Activated CD8-positive, alpha-beta memory T cell treated with anti-CD3 and anti-CD28 coated beads for 48 hours (primary cell): Measurements from ENCODE around the gene LEFTY2.
A peak's percentile ranks its signal among the peaks of the same experiment; 100 is the strongest.
"Not testable (repeated sequence)": the region's sequence is repeated elsewhere in the genome, so short reads cannot be mapped to it uniquely, and the experiment has no call there.

ENCODE experiments used
- DNase-seq, 3 experiments: peaks; one replicate each; pipeline ENCODE4 v3.0.0-alpha.2; 2020; ENCODE audit warnings: low read depth in 2 of 3, low spot score in 2 of 3

Gene LEFTY2

DNA sequence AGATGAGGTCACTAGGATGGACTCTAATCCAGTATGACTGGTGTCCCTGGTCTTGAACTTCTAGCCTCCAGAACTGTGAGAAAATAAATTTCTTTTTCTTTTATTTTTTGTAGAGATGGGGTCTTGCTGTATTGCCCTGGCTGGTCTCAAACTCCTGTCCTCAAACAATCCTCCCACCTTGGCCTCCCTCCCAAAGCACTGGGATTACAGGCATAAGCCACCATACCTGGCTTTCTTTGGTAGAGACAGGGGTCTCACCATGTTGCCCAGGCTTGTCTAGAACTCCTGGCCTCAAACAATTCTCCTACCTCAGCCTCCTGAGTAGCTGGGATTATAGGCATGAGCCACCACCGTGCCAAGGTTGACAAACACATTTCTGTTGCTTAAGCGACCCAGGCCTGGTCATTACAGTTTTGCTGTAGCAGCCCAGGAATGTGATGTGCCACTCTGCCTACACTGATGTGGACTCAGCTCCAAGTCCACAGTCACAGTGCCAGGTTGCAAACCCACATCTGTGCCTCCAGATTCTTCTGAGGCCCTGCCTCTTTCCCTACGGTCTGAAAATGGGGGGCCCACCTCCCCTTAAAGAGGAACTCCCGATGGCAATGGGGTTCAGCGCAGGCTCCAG, 32.9 kb downstream of the LEFTY2 start:
- DNase-seq, result no peak

DNA sequence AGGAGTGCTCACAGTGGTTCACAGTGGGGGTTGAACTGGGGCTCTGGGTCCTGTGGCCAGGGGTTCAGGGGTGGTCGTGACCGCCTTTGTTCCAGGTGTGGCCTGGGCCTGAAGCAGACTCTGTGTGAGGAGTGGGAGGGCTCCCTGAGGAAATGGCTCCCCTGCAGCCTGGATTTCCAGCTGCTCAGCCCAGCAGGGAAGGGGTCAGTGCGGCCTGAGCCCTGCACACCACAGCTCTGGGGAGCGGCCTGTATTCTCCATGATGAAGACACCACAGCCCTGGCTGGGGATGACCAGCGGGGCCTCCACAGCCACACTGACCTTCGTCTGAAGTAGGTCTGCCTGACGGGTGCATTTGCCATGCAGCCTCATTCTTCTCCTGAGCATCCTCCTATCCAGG, 33.7 kb downstream of the LEFTY2 start:
- no peak for DNase-seq

DNA sequence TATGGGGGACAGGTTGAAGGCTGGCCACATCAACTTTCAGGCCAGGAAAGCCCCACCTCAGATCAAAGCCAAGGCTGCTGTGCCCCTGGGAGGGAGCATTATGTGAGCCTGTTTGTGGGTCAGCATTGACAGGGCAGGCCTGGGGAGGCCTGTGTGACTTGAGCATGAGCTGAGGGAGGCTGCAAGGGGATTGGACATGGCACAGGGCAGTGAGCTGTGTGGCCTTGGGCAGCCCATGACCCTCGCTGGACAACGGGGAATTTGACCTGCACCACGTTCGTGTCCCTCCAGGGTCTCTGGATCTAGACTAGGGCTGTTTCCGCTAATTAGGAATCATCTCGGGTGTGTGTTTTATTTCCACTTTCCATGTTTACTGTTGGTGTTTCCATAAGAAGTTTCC, 34.6 kb downstream of the LEFTY2 start:
- no peak for DNase-seq

DNA sequence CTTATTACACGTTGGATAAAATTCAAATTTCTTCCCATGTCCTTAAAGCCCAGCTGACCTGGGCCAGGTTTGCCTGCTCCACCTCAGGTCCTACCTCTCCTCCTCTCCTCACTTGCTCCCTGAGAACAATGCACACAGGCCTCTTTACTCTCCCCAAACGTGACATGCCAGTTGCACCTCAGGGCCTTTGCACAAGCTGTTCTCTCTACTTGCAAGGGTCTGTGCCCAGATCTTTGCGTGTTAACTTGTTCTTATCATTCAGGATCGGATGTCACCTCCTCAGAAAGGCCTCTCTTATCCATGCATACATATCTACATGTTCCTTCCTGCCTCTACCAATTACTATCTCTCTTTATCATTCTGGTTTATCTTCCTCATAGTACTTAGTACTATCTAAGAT, 37.4 kb downstream of the LEFTY2 start:
- no peak for DNase-seq

DNA sequence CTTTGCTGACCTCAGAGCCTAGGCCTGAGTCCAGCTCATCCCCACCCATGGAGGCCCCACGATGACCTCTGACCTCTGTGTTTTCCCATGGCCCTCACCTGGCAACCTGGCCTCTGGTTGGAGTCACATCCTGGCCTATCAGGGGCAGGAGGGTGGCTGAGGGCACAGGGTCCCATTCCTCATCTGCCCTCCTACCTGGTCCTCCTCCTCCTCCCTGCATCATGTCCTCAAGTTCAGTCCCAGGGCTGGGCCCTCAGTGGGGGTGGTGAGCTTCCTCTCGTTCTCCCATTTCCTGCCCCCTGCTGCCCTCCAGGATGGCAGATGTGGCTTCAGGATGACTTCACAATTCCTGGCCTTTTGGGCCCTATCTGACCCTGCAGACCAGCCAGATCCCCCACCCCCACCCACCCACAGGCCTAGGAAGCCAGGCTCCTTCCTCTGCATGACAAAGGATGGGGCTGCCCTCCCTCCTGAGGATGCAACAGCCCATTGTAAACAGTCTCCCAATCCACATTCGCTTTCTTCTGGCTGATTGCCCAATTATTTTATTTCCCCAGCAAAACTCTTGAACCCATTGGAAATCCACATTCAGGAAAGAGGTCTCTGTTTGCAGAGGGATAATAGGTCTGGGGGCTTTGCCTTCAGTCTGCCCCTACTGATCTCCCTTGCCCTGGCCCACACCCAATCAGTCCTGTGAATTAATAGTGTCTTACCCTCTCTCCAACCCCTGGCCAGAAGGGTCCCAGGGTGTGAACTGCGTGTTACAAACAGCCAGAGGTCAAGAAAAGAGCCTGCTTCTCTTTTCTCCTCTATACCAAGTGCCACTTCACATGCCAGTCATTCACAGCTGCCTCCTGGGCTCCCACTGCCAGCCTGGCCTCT, 41.7 kb downstream of the LEFTY2 start:
- DNase-seq, result no peak

DNA sequence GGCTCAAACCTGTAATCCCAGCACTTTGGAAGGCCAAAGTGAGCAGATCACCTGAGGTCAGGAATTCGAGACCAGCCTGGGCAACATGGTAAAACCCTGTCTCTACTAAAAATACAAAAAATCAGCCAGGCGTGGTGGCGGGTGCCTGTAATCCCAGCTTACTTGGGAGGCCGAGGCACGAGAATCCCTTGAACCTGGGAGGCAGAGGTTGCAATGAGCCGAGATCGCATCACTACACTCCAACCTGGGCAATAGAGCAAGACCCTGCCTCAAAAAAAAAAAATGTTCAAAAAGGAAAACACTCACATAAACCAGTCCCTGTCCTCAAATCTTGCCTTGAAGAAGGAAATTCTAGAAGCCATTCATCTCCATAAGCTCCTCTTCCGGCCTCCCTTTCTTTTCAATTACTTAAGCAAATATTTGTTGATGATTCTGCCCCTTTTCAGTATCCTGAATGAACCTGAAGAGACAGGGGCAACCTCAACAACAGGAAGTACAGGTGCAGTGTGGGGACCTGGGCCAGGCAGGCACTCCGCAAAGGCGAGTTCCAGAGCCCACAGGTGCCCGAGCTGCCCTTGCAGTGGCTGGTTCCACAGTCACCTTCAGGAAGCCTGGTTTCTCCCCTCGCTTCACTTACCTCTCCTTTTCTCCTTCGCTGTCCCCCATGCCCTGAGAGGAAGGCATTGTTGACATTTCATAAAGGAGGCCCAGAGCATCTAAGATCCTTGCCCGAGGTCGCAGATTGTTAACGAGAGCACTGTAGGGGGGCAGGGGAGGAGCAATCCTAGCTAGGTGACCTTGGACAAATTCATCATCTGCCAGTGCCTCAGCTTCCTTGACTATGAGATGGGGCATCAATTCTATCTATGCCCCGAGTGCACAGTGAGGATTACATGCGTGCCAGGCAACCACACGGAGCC, 43.2 kb downstream of the LEFTY2 start:
- no peak for DNase-seq

DNA sequence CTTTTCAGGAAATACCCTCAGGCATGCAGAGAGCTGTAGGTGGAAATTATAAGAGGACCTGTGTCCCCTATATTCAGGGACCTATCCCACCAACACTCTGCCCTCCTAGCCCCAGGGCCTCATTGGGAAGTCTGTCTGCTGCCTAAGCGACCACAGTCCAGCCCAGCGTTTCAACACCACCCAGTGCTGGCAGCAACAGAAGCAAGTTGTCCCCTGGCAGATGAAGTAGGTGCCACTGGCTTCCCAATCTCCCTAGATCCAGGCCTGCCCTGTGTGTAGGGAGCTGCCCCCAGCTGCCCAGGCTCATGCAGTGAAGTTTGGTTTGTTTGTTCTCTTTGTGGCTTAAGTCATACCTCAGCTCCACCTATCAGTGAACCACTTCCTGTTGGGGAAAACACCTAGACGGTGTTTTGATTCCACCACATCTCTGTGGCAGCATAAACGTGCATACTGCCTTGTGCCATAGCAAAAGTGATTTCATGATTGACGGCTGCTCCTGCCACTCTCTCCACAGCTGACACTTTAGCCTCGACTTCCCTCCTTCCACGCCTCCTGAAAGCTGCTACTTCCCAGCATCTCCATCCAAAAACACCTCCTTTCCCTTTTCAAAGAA, 44.0 kb downstream of the LEFTY2 start:
- peak in 2 of 3 experiments; percentile 18 to 21 for DNase-seq

DNA sequence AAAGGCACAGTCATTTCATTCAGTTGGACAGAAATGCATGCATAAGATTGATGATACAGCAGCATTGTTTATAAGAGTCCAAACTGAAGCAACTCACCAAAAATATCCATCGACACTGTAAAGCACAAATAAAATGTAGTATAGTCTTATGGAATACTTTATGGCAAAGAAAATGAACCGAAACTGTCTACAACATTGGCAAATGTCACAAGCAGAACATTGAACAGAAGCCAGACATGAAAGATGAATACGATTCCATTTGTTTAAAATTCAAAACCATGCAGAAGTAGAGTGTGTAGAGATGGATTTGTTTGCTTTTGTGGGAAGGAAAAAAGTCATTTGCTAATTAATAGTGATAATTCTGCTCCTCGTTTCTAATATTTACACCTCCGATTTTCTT, 44.5 kb downstream of the LEFTY2 start:
- no peak for DNase-seq

DNA sequence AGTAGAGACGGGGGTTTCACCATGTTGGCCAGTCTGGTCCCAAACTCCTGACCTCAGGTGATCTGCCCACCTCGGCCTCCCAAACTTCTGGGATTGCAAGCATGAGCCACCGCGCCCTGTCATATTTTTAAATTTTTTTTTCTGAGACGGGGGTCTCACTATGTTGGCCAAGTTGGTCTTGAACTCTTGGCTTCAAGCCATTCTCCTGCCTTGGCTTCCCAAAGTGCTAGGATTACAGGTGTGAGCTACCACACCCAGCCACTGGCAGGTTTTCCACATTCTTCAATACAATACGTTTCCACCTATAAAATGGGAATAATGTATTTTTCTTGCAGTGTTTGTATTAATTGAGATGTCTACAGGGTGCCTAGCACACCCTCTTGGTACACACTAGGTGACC, 48.7 kb downstream of the LEFTY2 start:
- DNase-seq, result no peak

DNA sequence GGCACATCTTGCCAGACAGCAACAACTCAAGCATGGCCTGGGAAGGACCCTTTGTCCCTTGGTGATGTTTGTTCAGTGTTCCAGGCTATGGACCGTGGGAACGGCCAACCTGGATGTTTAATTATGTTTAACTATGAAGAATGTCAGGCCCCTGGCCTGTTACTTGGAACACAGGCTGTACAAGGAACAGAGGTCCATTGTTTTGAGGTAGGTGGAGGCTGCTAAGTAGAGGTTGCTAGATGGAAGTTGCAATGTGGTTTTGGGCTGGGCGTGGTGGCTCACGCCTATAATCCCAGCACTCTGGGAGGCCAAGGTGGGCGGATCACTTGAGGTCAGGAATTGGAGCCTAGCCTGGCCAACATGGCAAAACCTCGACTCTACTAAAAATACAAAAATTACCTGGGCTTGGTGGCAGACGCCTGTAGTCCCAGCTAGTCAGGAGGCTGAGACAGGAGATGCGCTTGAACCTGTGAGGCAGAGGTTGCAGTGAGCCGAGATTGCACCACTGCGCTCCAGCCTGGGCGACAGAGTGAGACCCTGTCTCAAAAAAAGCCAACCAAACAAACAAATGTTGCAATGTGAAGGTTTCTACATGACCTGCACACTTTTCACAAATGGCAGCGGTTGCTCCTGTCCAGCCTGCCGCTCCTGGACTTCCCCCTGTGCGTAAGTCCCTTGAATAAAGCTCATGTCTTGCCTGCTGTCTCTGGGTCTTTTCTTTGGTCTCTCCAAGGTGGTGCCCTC, 49.6 kb downstream of the LEFTY2 start:
- no peak for DNase-seq

DNA sequence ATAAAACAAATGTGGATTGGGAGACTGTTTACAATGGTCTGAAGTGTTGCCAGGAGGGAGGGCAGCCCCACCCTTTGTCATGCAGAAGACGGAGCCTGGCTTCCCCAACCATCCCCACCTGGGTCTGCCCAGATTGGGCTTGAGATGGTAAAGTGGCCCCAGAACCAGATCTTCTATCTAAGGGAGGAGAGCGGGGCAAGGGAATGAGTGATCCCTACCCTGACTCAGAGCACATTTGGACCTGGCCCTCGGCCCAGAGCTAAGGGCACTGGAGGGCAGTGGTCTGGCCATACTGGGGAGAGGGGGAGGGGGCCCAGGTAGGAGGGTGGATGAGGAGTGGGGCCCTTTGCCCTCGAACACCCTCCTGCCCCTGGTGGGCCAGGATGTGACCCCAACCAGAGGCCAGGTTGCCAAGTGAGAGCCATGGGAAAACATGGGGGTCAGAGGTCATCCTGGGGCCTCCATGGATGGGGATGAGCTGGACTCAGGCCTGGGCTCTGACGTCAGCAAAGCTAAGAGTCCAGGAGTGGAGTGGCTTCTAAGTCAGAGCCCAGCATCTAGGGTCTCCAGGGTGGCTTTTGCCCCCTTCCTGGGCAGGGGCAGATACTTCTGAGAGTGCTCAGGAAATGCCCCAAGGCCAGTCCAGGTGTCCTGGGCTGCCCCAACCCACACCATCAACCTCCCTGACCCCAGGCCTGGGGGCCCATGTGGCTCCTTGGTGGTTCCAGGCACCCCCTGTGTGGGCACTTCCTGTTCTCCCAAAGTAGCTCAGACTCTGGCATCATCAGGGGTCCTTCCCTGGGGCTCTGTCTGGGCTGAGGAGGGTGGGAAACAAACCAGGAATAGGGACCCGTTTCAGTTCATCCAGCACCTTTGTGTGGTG, 50.4 kb downstream of the LEFTY2 start:
- DNase-seq, result no peak

DNA sequence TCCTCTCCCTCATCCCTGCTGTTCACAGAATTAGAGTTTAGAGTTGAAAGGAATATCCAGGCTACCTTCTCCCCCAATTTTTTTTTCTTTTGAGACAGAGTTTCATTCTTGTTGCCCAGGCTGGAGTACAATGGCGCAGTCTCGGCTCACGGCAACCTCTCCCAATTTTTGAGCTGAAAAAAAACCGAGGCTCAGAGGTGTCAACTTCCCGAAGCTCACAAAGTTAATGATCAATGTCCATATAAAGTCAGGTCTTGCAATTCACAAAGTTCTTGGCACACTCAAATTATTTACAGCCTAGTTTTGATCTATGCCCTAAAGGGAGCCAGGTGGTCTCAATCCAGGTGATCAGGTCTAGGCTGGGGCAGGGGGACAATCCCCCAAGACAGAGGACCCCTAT, 51.3 kb downstream of the LEFTY2 start:
- DNase-seq, result no peak

DNA sequence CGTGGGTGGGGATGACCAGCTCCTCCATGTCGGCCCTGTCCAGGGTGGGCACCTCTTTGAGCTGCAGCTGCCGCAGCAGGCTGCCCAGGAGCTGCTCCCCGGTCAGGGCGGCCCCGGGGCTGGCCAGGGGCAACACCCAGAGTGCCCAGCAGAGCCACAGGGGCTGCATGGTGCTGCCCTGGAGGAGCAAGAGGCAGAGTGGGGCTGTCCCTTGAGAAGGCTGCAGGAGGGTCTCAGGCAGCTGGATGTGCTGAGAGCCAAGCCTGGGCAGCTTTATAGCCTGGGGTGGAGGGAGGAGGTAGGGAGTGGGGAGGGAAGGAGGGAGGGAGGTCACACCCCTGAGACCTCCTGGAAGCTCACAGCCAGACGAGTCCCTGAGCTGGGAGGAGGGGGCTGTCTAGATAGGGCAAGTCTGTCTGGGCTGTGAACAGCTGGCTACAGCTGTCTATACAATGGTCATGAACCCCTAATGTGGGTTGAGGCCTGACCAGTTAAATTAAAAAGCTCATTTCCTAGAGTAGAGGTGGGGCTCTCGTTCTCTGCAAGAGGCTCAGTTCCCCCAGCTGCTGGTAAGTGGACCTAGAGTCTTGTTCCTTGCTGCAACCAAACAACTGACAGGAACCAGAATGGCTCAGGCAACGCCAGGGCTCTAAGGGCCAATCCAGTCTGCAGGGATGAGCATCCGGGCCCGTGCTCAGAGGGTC, 52.0 kb downstream of the LEFTY2 start, which contains the start of gene LEFTY1:
LEFTY1 (minus strand) TSS at position 249 of the 704 bp plus-strand sequence; CDS start at position 169, 80 bp downstream.
- DNase-seq, result no peak

DNA sequence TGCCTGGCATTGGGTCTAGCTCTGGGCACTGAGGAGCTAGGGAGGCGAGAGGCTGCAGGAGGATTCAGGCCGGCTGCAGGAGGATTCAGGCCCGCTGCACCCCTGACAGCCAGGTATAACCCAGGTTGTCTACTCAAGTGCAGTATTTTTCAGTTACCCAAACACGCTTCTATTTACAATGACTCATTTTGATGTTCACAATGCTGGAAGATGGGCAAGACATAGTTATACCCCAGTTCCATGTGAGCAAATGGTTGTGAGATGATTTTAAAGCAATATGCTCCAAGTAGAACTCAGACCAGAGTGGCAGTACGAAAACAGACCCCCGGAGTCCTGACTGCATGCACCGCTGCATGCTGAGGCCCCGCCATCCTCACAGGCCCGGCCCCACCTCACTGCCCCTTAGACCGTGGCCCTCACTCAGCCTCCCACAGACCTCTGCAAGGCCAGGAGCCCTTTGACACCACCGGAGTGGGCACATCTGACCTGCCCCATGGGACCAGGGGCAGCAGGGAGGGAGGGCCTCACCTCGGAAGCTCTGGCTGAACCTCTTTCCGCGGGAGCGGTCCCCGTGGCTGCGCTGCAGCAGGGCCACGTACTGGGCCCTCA, 52.6 kb downstream of the LEFTY2 start:
- no peak for DNase-seq

DNA sequence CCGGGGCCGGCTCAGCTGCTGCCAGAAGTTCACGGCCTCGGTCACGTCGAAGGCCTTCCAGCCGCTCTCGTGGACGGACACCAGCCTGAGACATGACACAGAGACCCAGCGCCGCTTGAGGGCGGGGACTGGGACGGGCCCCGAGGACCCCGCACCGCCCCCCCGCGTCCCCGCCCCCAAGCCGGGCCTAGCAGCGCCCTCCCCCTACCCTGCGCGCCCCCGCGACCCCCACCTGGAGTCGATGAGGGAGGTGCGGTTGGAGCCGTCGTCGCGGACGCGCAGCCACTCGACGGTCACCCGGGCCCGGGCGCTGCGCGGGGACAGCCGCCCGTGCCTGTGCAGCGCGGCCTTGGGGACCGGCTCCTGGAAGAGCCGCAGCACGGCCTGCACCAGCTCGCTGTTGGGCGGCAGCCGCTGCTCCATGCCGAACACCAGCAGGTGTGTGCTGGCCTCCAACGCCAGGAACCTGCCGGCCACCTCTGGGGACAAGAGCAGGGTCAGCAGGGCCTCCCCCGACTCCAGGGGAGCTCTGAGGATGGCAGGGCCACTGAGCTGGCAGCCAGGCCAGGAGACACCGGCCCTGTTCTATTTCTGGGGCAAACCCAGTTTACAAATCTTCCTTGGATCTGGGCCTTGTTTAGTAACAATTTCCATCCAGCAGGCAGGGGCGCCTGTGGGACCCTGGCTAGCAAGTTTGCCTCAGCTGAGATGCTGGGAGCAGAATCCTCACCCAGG, 53.3 kb downstream of the LEFTY2 start:
- not testable (repeated sequence) for DNase-seq

DNA sequence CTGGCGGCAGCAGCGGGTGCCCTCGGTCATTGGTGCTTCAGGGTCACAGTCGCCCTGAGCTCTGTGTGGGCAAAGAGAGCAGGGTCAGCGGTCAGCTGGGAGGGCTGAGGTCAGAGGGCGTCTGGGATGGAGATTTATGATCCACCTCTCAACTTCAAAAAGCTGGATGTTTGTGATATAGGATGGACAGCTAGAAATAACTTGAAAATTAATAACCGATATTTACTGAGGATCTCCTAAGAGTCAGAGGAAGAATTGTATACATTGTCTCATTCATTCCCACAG, 54.0 kb downstream of the LEFTY2 start:
- DNase-seq, result no peak
